ENCODE results near the gene FRMPD1. TPM values are rescaled to one million over a fixed set of nuclear protein-coding genes. Genes with fewer than 3 reads are reported as not detected.

The FRMPD1 gene
- total and polyA plus RNA-seq, 12 donors, result 0.07 to 0.78 (median 0.18) TPM; not detected in 4

DNA sequence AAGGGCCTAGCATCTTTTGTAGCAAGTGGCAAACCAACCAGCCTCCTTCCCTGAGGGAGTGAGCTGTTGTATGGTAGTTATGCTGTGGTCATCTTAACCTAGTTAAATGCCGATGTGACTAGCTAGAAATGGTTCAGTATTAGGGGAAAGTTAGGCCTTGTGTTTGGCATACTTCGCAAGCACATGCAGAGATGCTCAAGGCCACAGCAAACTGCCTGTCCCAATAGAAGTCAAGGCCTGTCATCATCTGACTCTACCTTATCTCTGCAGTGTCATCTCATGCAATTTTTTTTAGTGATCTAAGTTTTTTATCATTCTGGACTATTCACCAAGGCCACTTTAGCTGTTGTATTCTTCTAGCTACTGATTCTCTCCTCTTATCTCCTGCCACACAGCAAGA is 139.3 kb downstream of the FRMPD1 start:
- intact Hi-C loops (cut with DNase I), result loop anchor here in 1 of 2 donors (10.0 kb wide), 1 partner anchor 115 kb away; the partner anchor contains the start of gene SLC25A51
- TF ChIP-seq POLR2A (IDR thresholded peaks at IDR 0.05), result no peak
- TF ChIP-seq, protein P1, sequence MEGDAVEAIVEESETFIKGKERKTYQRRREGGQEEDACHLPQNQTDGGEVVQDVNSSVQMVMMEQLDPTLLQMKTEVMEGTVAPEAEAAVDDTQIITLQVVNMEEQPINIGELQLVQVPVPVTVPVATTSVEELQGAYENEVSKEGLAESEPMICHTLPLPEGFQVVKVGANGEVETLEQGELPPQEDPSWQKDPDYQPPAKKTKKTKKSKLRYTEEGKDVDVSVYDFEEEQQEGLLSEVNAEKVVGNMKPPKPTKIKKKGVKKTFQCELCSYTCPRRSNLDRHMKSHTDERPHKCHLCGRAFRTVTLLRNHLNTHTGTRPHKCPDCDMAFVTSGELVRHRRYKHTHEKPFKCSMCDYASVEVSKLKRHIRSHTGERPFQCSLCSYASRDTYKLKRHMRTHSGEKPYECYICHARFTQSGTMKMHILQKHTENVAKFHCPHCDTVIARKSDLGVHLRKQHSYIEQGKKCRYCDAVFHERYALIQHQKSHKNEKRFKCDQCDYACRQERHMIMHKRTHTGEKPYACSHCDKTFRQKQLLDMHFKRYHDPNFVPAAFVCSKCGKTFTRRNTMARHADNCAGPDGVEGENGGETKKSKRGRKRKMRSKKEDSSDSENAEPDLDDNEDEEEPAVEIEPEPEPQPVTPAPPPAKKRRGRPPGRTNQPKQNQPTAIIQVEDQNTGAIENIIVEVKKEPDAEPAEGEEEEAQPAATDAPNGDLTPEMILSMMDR (IDR thresholded peaks at IDR 0.05), result no peak
- Histone ChIP-seq H3K27me3 (no peaks in the 10 kb centered on the region), H3K4me1 (replicated peaks in 1 of 2) (peaks cover 8 to 14% of the 10 kb centered on the region in 2 donors), H3K27ac (peak overlapping the region in 3 of 5 donors; percentile 62 to 84 (median 79)), H3K9me3 (replicated peaks in 1 of 3) (no peaks in the 10 kb centered on the region), H3K4me3 (no peak overlapping the region), H3K36me3 (replicated peaks in 1 of 2) (no peaks in the 10 kb centered on the region)
- DNase-seq, result peak; percentile 51 to 84 (median 76)
- 41 to 72% (median 57%) methylated on average over 2 of the region's 2 CpGs for WGBS, 4 donors

DNA sequence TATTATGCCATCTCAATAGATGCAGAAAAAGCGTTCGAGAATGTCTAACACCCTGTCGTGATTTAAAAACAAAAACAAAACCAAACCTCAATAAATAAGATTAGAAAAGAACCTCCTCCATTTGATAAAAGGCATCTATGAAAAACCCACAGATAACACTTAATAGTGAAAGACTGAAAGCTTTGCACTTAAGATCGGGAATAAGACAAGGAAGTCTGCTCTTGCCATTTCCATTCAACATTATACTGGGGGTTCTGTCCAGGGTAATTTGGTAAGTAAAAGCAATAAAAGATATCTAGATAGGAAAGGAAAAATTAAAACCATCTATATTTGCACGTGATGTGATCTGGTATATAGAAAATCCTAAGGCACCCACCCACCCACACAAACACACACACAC is 141.4 kb downstream of the FRMPD1 start:
- no peak for DNase-seq
- no peak overlapping the region for H3K27ac ChIP-seq
- no peak overlapping the region for H3K4me3 ChIP-seq
- WGBS, 4 donors, result 93 to 95% (median 94%) methylated on average over 5 of the region's 5 CpGs
- no peaks in the 10 kb centered on the region for H3K9me3 ChIP-seq (replicated peaks in 1 of 3)
- intact Hi-C loops (cut with DNase I), result loop anchor here in 1 of 2 donors (10.0 kb wide), 1 partner anchor 113 kb away; the partner anchor contains the start of gene SLC25A51
- H3K4me1 ChIP-seq (replicated peaks in 1 of 2), result peaks cover 6 to 8% of the 10 kb centered on the region in 2 donors
- TF ChIP-seq, protein P1 (IDR thresholded peaks at IDR 0.05), result no peak
- no peak for TF ChIP-seq POLR2A (IDR thresholded peaks at IDR 0.05)
- H3K36me3 ChIP-seq (replicated peaks in 1 of 2), result no peaks in the 10 kb centered on the region
- H3K27me3 ChIP-seq, result no peaks in the 10 kb centered on the region

DNA sequence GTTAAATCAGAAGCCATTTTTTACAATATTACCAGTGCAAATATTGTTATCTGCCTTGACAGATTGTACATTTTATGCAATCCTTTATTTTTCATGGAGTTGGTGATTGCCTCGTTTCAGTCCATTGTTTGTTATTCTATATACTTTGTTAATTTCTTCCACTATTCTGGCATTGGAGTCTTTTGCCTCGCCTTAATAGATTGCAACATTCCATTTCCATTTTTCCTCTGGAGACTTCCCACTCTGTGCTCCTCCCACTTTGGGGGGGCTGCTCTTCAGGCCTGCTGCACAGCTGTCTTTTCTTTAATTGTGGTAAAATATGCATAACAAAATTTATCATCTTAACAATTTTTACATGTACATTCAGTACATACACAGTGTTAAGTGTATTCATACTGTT is 145.5 kb downstream of the FRMPD1 start:
- Histone ChIP-seq H3K36me3 (replicated peaks in 1 of 2) (no peaks in the 10 kb centered on the region), H3K4me1 (replicated peaks in 1 of 2) (peaks cover 5 to 10% of the 10 kb centered on the region in 2 donors), H3K27ac (no peak overlapping the region), H3K4me3 (no peak overlapping the region), H3K27me3 (no peaks in the 10 kb centered on the region), H3K9me3 (replicated peaks in 1 of 3) (no peaks in the 10 kb centered on the region)
- DNase-seq, result no peak
- WGBS, 4 donors, result 54 to 81% (median 75%) methylated on average over 2 of the region's 2 CpGs
- TF ChIP-seq, protein P1 (IDR thresholded peaks at IDR 0.05), result no peak
- TF ChIP-seq POLR2A (IDR thresholded peaks at IDR 0.05), result no peak
- intact Hi-C loops (cut with DNase I), result loop anchor here in 1 of 2 donors (10.0 kb wide), 1 partner anchor 109 kb away; the partner anchor contains the start of gene SLC25A51

Other genes starting within 250 kb of the FRMPD1 start
- gene GRHPR, start 228.3 kb upstream of the FRMPD1 start, total RNA-seq, result 100 to 1,000 TPM; 140 to 434 (median 238) TPM
- 100 to 1,000 TPM in 2 of 3 donors, 10 to 100 TPM in 1; 83.3 to 324 (median 133) TPM for gene GRHPR, start 228.3 kb upstream of the FRMPD1 start, polyA plus RNA-seq
- gene ZBTB5, start 185.5 kb upstream of the FRMPD1 start, total RNA-seq, result 10 to 100 TPM in 7 of 9 donors, 1 to 10 TPM in 2; 6.2 to 19.6 (median 10.9) TPM
- gene ZBTB5, start 185.5 kb upstream of the FRMPD1 start, polyA plus RNA-seq, result 10 to 100 TPM in 1 of 3 donors, 1 to 10 TPM in 2; 2.3 to 11.9 (median 2.7) TPM
- 100 to 1,000 TPM in 1 of 9 donors, 10 to 100 TPM in 8; 17.1 to 113 (median 21.1) TPM for gene POLR1E, start 165.0 kb upstream of the FRMPD1 start, total RNA-seq
- 10 to 100 TPM; 12.6 to 47.4 (median 13.0) TPM for gene POLR1E, start 165.0 kb upstream of the FRMPD1 start, polyA plus RNA-seq
- 10 to 100 TPM in 8 of 9 donors, 1 to 10 TPM in 1; 7.6 to 86.6 (median 12.4) TPM for gene FBXO10, start 74.6 kb upstream of the FRMPD1 start, total RNA-seq
- gene FBXO10, start 74.6 kb upstream of the FRMPD1 start, polyA plus RNA-seq, result 10 to 100 TPM in 1 of 3 donors, 1 to 10 TPM in 2; 7.2 to 31.9 (median 7.4) TPM
- 100 to 1,000 TPM in 2 of 9 donors, 10 to 100 TPM in 7; 41.0 to 319 (median 81.0) TPM for gene TOMM5, start 58.4 kb upstream of the FRMPD1 start, total RNA-seq
- 100 to 1,000 TPM in 2 of 3 donors, 10 to 100 TPM in 1; 86.3 to 250 (median 105) TPM for gene TOMM5, start 58.4 kb upstream of the FRMPD1 start, polyA plus RNA-seq
- 10 to 100 TPM in 2 of 9 donors, 1 to 10 TPM in 7; 2.9 to 12.1 (median 7.3) TPM for gene TRMT10B, start 102.9 kb downstream of the FRMPD1 start, total RNA-seq
- 10 to 100 TPM in 2 of 3 donors, 1 to 10 TPM in 1; 9.0 to 13.0 (median 10.1) TPM for gene TRMT10B, start 102.9 kb downstream of the FRMPD1 start, polyA plus RNA-seq
- gene EXOSC3, start 134.1 kb downstream of the FRMPD1 start, total RNA-seq, result 10 to 100 TPM; 32.2 to 67.8 (median 43.8) TPM
- gene EXOSC3, start 134.1 kb downstream of the FRMPD1 start, polyA plus RNA-seq, result 10 to 100 TPM; 12.5 to 51.0 (median 21.9) TPM
- gene DCAF10, start 149.8 kb downstream of the FRMPD1 start, total RNA-seq, result 10 to 100 TPM; 30.3 to 60.6 (median 48.0) TPM
- 10 to 100 TPM in 1 of 3 donors, 1 to 10 TPM in 2; 7.1 to 53.8 (median 9.2) TPM for gene DCAF10, start 149.8 kb downstream of the FRMPD1 start, polyA plus RNA-seq

Measured in adrenal gland (tissue), 12 donors.